ENCODE measurements around the gene DECR2.

- no peak for TF ChIP-seq POLR2A (IDR thresholded peaks at IDR 0.05)
- TF ChIP-seq, protein P1, sequence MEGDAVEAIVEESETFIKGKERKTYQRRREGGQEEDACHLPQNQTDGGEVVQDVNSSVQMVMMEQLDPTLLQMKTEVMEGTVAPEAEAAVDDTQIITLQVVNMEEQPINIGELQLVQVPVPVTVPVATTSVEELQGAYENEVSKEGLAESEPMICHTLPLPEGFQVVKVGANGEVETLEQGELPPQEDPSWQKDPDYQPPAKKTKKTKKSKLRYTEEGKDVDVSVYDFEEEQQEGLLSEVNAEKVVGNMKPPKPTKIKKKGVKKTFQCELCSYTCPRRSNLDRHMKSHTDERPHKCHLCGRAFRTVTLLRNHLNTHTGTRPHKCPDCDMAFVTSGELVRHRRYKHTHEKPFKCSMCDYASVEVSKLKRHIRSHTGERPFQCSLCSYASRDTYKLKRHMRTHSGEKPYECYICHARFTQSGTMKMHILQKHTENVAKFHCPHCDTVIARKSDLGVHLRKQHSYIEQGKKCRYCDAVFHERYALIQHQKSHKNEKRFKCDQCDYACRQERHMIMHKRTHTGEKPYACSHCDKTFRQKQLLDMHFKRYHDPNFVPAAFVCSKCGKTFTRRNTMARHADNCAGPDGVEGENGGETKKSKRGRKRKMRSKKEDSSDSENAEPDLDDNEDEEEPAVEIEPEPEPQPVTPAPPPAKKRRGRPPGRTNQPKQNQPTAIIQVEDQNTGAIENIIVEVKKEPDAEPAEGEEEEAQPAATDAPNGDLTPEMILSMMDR (IDR thresholded peaks at IDR 0.05): no peak
Observed at GRCh38 chr16:442976-443375, 41.3 kb downstream of the DECR2 start.

All from Peyer's patch (tissue), 4 donors.